GM15510 (cell line): ENCODE measurements around the gene CACNG3.

Experiments
- POLR2A ChIP-seq: IDR thresholded peaks from 3 replicates; pipeline ENCODE4 v1.6.1; 2011; ENCODE audit warnings: borderline replicate concordance; ENCODE audit not compliant: insufficient read length; ENCODE audit errors: extremely low read depth

Gene CACNG3

GRCh38 chr16:24348545-24349290, 92.6 kb downstream of the CACNG3 start:
- TF ChIP-seq POLR2A: no peak

- no peak for TF ChIP-seq POLR2A
Observed at GRCh38 chr16:24349320-24349719, 93.2 kb downstream of the CACNG3 start.

GRCh38 chr16:24352746-24353145, 96.6 kb downstream of the CACNG3 start:
- TF ChIP-seq POLR2A: no peak

GRCh38 chr16:24353622-24354021, 97.5 kb downstream of the CACNG3 start:
- no peak for TF ChIP-seq POLR2A

- no peak for TF ChIP-seq POLR2A
Observed at GRCh38 chr16:24357511-24357910, 101.4 kb downstream of the CACNG3 start.

- no peak for TF ChIP-seq POLR2A
Observed at GRCh38 chr16:24358117-24358516, 102.0 kb downstream of the CACNG3 start.

- TF ChIP-seq POLR2A: no peak
Observed at GRCh38 chr16:24359490-24359889, 103.4 kb downstream of the CACNG3 start.

- no peak for TF ChIP-seq POLR2A
Observed at GRCh38 chr16:24360936-24361335, 104.8 kb downstream of the CACNG3 start.

GRCh38 chr16:24364596-24364995, 108.5 kb downstream of the CACNG3 start:
- no peak for TF ChIP-seq POLR2A

- no peak for TF ChIP-seq POLR2A
Observed at GRCh38 chr16:24367186-24367710, 111.1 kb downstream of the CACNG3 start.

- TF ChIP-seq POLR2A: no peak
Observed at GRCh38 chr16:24372824-24373223, 116.7 kb downstream of the CACNG3 start.

GRCh38 chr16:24378999-24379398, 122.9 kb downstream of the CACNG3 start:
- TF ChIP-seq POLR2A: no peak

- TF ChIP-seq POLR2A: no peak
Observed at GRCh38 chr16:24381470-24382118, 125.5 kb downstream of the CACNG3 start.

- no peak for TF ChIP-seq POLR2A
Observed at GRCh38 chr16:24382762-24383407, 126.8 kb downstream of the CACNG3 start.

GRCh38 chr16:24394341-24394740, 138.2 kb downstream of the CACNG3 start:
- no peak for TF ChIP-seq POLR2A

- TF ChIP-seq POLR2A: no peak
Observed at GRCh38 chr16:24396350-24397271, 140.5 kb downstream of the CACNG3 start.
